ENCODE data around the gene INSC.

INSC gene

DNA sequence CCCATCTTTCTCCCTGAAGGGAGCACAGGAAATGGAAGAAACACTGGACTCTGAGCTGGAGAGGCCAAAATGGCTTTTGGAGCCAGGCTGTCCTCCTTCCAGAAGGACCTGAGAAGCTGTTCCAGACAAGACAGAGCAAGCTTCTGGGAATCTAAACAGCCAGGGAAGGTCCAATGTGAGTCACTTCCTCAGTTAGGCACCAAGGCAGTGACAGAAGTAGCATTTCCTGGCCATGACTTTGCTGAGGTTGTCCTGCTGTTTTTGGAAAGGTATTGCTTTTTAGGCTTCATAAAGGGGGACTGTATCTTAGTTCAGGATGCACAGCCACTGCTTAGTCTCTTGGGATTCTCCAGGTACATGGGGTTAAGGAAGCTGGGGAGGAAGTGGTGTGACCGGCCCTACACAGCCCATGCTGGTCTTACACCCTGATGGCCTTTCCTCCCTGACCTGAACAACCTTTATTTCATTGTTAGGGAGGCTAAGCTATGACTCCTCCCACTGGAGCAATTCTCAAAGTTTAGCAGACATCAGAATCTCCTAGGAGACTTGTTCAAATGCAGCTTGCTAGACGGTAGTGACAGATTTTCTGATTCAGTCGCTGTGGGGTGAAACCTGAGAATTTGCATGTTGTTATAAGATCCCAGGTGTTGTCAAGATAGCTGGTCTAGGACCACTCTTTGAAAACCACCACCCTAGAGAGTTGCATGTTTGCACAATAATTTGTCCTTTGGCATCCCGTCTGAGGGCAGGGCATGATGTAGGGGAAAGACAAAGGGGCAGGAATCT is 6.8 kb upstream of the INSC start:
- no peak for DNase-seq
- intact Hi-C loops (cut with DNase I), result no loop called here

DNA sequence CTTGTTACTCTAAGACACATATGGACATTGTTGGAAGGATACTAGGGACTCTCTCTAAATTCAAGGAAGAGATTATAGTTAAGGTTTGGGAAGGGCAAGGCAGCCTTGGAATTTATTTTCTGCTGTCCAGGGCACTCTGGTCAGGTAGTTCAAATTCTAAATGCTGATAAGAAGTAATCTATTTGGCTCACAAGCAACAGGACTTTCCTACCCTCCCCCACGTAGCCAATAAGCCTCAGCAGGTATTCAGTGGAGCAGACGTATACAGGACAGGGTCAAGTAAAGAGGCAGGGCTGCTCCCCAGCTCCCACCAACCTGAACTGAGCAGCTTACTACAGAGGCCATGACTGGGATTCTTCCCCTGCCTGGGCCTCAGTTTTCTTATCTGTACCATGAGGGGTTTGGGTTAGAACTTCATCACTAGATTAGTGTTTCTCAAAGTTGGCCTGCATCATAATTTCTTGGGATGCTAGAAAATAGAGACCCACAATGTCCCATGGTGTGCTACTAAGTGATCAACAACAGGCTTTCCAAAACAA is 6.1 kb upstream of the INSC start:
- intact Hi-C loops (cut with DNase I), result no loop called here
- DNase-seq, result no peak

DNA sequence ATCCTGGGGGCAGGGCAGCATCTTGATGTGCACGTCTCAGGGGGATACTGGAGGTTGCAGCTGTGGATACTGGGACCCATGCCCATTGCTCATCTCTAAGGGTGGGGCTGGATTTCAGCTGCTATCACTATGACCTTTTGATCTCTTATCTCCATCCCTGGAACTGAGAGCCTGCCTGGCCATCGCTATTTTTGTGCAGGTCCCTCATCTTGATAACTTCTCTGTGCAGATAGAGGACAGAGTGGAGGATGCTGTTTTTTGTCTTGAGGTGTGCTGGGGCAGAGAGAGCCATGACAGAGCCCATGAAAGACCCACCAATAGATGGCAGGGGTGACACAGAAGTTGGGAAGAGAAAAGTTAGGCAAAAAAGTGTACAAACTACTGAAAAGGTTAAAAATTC is 5.1 kb upstream of the INSC start:
- no peak for DNase-seq
- intact Hi-C loops (cut with DNase I), result no loop called here

DNA sequence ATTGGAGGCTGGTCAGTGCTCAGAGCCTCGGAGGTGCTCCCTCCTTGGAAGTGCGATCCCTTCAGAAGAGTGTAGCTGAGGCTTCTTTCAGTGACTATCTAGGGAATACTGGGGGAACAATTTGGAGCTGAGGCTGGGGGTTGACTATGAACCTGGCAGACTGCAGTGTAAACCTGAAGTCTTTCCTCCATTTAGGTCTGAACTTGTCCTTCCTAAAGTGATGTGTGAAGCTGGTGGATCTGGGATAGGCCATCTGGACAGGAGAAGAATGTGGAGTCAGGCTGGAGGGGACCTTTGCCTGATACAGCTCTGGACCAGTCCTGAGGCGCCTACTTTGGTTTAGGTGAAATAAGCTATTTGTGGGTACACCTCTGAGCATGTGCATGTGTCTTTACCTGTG is 3.5 kb upstream of the INSC start:
- DNase-seq, result no peak
- intact Hi-C loops (cut with DNase I), result no loop called here

GRCh38 chr11:15112131-15112541 is 2.6 kb upstream of the INSC start:
- DNase-seq, result no peak

GRCh38 chr11:15113381-15113780 is 1.3 kb upstream of the INSC start:
- DNase-seq, result peak in 2 of 42 donors; percentile 11 to 20
- intact Hi-C loops (cut with DNase I), result no loop called here

More at GRCh38 chr11:15112131-15112541, 2.6 kb upstream of the INSC start:
- intact Hi-C loops (cut with DNase I), result no loop called here

DNA sequence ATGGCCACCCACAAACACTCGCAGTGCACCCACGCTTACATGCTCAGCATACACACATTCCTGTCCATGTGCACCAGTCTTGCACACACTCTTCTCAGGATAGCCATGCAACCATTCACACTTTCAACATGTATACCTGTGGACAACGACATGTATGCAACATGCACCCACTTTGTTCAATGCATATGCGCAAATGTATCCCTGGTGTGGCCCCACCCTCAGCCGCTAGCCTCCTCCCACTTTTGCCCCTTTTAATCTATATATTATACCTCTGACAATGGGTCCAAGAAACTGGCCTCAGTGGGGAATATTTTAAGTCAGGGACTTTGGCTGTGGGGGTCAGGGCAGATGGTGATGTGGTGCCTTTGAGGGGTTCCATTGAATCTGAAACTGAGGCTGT is 963 bp downstream of the INSC start:
- DNase-seq, result no peak
- intact Hi-C loops (cut with DNase I), result no loop called here

- peak in 35 of 42 donors; percentile 15 to 75 (median 39) for DNase-seq
- intact Hi-C loops (cut with DNase I), result no loop called here
Observed at GRCh38 chr11:15117751-15118150, 3.0 kb downstream of the INSC start.

GRCh38 chr11:15118431-15118830 is 3.7 kb downstream of the INSC start:
- no peak for DNase-seq
- intact Hi-C loops (cut with DNase I), result no loop called here

DNA sequence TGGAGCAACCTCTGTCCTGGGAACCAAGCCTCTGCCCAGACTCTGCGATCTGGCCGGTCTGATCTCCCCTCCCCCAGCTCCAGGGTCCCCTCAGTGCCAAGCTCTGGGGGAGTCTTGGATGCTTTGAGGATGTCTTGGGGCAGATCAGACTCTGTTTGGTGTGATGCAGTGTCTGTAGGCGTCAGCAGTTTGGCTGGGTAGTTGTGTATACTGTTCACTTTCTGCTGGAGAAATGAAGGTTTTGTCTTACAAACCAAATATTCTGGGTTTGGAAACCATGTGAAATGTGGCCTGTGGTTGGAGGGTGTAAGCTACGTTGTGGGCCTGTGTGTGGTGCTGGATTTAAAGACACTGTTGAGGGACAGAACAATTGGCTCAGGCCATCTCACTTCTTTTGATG is 4.6 kb downstream of the INSC start:
- intact Hi-C loops (cut with DNase I), result no loop called here
- no peak for DNase-seq

GRCh38 chr11:15119826-15120225 is 5.1 kb downstream of the INSC start:
- intact Hi-C loops (cut with DNase I), result no loop called here
- DNase-seq, result no peak

- intact Hi-C loops (cut with DNase I), result no loop called here
- DNase-seq, result no peak
Observed at GRCh38 chr11:15123849-15124248, 9.1 kb downstream of the INSC start.

- intact Hi-C loops (cut with DNase I), result no loop called here
- no peak for DNase-seq
Observed at GRCh38 chr11:15124528-15124927, 9.8 kb downstream of the INSC start.

DNA sequence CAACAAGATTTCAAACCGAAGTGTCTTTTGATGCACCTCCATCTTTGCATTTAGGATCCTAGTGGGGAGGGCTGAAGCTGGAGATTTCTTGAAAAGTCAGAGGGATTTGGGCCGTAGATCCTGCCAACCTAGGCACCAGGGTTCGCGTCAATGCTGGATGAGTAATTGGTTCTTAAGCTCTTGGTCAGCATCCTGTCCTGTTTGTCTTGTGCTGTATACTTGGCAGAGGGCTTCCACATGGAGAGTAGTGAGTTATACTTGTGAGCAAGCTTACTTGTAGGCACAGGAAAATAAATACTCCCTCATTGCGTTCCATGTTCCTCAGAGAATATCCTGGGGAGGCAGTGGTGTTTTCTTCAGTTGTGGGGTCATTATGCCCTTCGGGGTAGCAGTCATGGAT is 12.6 kb downstream of the INSC start:
- DNase-seq, result no peak
- intact Hi-C loops (cut with DNase I), result no loop called here

DNA sequence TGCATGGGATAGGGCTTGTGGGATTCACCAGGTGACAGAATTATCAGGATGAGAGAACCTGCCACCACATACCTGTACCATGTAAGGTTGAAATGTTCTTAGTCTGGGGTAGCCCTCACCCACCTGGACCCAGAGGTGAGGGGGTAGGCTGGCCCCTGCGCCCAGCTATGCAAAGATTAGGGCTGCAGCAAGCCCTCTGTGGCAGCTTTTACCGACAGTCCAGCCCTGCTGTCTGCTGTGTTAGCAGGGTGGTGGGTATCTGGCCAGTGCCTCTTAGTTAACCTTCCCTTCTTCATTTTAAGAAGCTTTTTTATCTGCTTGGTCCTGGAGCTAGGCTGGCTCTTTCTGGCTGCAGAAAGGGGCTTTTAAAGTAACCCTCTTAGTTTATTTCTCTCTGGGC is 13.9 kb downstream of the INSC start:
- no peak for DNase-seq
- intact Hi-C loops (cut with DNase I), result no loop called here

DNA sequence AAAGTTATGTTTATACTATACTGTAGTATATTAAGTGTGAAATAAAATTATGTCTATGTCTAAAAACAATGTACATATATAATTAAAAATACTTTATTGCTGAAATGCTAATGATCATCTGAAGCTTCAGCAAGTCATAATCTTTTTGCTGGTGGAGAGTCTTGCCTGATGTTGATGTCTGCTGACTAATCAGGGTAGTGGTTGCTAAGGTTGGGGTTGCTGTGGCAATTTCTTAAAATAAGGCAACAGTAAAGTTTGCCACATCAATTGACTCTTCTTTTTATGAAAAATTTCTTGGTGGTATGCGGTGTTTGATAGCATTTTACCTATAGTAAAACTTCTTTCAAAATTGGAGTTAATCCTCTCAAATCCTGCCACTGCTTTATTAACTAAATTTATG is 21.4 kb downstream of the INSC start:
- intact Hi-C loops (cut with DNase I), result no loop called here
- DNase-seq, result no peak

DNA sequence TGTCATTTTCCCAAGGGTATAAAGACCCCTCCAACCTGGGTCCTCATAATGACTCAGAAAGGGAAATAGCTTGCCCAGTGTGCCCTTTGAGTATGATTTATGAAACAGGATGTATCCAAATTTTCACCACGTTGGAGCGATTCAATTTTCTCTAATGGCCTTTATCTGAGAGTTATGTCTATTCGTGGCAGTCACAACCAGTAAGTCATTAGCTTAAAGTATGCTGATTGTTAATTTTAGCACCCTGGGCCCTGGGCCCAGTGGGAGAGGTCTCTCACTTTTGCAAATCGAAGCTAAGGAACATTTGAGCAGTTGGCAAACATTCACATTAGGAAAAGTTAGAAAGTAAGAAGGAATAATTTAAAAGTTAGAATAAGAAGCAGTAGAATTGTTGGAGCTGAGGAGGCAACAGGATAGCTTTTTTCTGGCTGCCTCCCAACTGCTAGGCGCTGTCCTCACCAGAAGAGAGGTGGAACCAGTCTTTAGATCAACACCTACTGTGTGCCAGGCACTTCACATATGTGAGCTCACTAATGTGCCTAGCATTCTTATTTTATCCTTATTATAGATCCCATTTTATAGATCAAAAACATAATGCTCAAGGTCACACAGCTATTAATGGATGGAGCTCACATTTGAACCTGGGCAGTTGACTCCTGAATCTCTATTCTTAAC is 24.5 kb downstream of the INSC start:
- DNase-seq, result no peak
- intact Hi-C loops (cut with DNase I), result no loop called here

GRCh38 chr11:15139958-15140659 is 25.4 kb downstream of the INSC start:
- intact Hi-C loops (cut with DNase I), result no loop called here
- no peak for DNase-seq

GRCh38 chr11:15141381-15141780 is 26.7 kb downstream of the INSC start:
- DNase-seq, result no peak
- intact Hi-C loops (cut with DNase I), result no loop called here

DNA sequence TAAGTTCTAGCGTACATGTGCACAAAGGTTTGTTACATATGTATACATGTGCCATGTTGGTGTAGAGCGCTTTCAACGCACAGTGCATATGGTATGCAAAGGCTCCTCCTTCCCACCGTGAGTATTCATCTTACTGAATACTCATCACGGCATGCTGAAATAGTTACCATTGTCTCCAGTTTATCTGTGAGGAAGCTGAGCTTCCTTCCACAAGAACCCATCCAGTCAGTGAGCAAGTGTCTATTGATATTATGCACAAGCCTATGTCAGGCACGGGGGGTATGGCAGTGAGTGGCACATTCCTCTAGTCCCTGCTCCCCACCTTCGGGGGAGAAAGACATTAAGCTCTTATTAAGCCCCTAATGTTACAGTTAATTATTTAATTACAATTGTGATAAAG is 28.1 kb downstream of the INSC start:
- no peak for DNase-seq
- intact Hi-C loops (cut with DNase I), result no loop called here
